ENCODE data around the gene EIF2B2. TPM values are rescaled to one million over a fixed set of nuclear protein-coding genes. Genes with fewer than 3 reads are reported as not detected.

The EIF2B2 gene
- total and polyA plus RNA-seq, 2 experiments from 2014 or later: 39.2 to 40.5 TPM

DNA sequence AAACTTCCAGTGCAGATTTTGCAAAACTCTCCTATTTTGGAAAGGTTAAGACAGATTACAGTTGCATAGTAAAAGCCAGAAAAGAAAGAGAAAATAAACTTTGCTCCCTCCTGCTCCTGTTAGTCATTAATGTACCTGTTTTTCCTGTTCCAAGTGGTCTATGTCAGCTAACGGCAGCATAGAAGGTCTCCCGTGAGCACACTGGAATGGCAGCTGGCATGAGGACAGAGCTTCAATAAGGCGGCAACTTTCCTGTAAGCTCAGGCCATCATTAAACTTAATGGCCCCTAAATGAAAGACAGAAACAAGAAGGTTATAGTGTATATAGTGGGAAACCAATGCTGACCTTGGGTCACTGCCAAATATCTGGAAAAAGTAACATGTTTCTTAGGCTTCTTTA is 16.0 kb downstream of the EIF2B2 start:
- Histone ChIP-seq H3K4me3 (no peak overlapping the region), H3K79me2 (replicated peaks; ENCODE audit: insufficient read depth) (no peaks in the 10 kb centered on the region), H3K4me2 (no peak overlapping the region), H3K36me3 (ENCODE audit: insufficient read depth) (peaks cover 14% of the 10 kb centered on the region; the same call in 1 of the 2 replicates), H2AFZ (no peak overlapping the region), H3K4me1 (ENCODE audit: insufficient read depth) (no peaks in the 10 kb centered on the region), H3K27ac (ENCODE audit: low read depth) (no peak overlapping the region), H3K27me3 (ENCODE audit: insufficient read depth) (no peaks in the 10 kb centered on the region), H4K20me1 (replicated peaks; ENCODE audit: insufficient read depth) (no peaks in the 10 kb centered on the region), H3F3A (replicated peaks; ENCODE audit: low read depth) (no peaks in the 10 kb centered on the region), H3K9me2 (ENCODE audit: insufficient read depth) (no peaks in the 10 kb centered on the region)
- Mint-ChIP-seq H3K9me3 (no peaks in the 10 kb centered on the region), H3K27ac (no peak overlapping the region), H3K27me3 (ENCODE audit: insufficient read depth, low read depth, poor library complexity) (no peaks in the 10 kb centered on the region), H3K4me1 (no peaks in the 10 kb centered on the region), H3K4me3 (no peak overlapping the region), H3K36me3 (ENCODE audit: low read depth) (peaks cover 24% of the 10 kb centered on the region)
- no peak for TF ChIP-seq REST (IDR thresholded peaks at IDR 0.05; ENCODE audit: unreplicated experiment)
- TF ChIP-seq EZH2 (IDR thresholded peaks at IDR 0.05; ENCODE audit: low read depth, unreplicated experiment): no peak
- TF ChIP-seq ZNF114 (CRISPR knock-in tag; IDR thresholded peaks at IDR 0.05): no peak
- TF ChIP-seq ETS1 (IDR thresholded peaks at IDR 0.05): no peak
- TF ChIP-seq CTCF (conservative IDR thresholded peaks at IDR 0.05; ENCODE audit: low read depth in 2 of 2): no peak
- no peak for TF ChIP-seq STAT1 (IDR thresholded peaks at IDR 0.05; ENCODE audit: unreplicated experiment)
- no peak for TF ChIP-seq POLR2AphosphoS5 (IDR thresholded peaks at IDR 0.05; ENCODE audit: low read depth)
- TF ChIP-seq EZH2phosphoT487 (IDR thresholded peaks at IDR 0.05; ENCODE audit: unreplicated experiment): no peak
- TF ChIP-seq ZNF331 (CRISPR knock-in tag; IDR thresholded peaks at IDR 0.05; ENCODE audit: low read depth): no peak
- TF ChIP-seq CREB1 (CRISPR knock-in tag; IDR thresholded peaks at IDR 0.05; ENCODE audit: low read depth): no peak
- no peak for TF ChIP-seq ZNF462 (CRISPR knock-in tag; IDR thresholded peaks at IDR 0.05)
- TF ChIP-seq JUNB (IDR thresholded peaks at IDR 0.05; ENCODE audit: unreplicated experiment): no peak
- TF ChIP-seq NANOG (IDR thresholded peaks at IDR 0.05; ENCODE audit: borderline replicate concordance): no peak
- ATAC-seq (no peak), DNase-seq (ENCODE audit: low spot score) (no peak)

Data from GM23338 (cell line).